Thyroid gland (tissue), 4 donors: ENCODE results near the gene RSPH9. TPM values are rescaled to one million over a fixed set of nuclear protein-coding genes. Genes with fewer than 3 reads are reported as not detected.

ENCODE experiments used
- DNase-seq, 2 donors: peaks; one replicate each; pipeline ENCODE4 v3.0.0-alpha.2; 2019
- H3K27ac ChIP-seq, 3 donors: fragments of 200-600 bp; sonication (generic); 1 replicate in 2 of 3; 2 replicates in 1 of 3; pipeline ENCODE4 v1.5.1; 2016 to 2019; ENCODE audit warnings: mild to moderate bottlenecking in 1 of 3, moderate library complexity in 1 of 3
- H3K27me3 ChIP-seq: fragments of 200-600 bp; sonication (generic); one replicate; pipeline ENCODE4 v1.5.1; 2019
- H3K36me3 ChIP-seq, 2 donors: fragments of 200-600 bp; sonication (generic); one replicate each; pipeline ENCODE4 v1.5.1; 2016 to 2019
- H3K4me1 ChIP-seq, 2 donors: fragments of 200-600 bp; sonication (generic); one replicate each; pipeline ENCODE4 v1.5.1; 2017 to 2019
- H3K4me3 ChIP-seq, 3 donors: fragments of 200-600 bp; sonication (generic); replicated peaks in 1 of 3; 1 replicate in 2 of 3; 2 replicates in 1 of 3; pipeline ENCODE4 v1.5.1; 2016; ENCODE audit warnings: mild to moderate bottlenecking in 1 of 3
- H3K9me3 ChIP-seq: fragments of 200-600 bp; sonication (generic); one replicate; pipeline ENCODE4 v1.5.1; 2017
- POLR2A ChIP-seq, 2 donors: fragments of 450-650 bp; IDR thresholded peaks; one replicate each; pipeline ENCODE4 v1.6.1; 2017; ENCODE audit warnings: antibody characterized with exemption in 2 of 2, mild to moderate bottlenecking in 2 of 2, moderate library complexity in 1 of 2
- WGBS, 2 donors: methylation state at CpG; one replicate each; pipeline ENCODE4 v1.1.5; 2017; 5-methylcytosine and 5-hydroxymethylcytosine counted together
- intact Hi-C: fragments of 100-400 bp; cut with DNase I; formaldehyde crosslinking; loops from one replicate; pipeline ENCODE4 v1.15.1; 2023
- total RNA-seq, 4 donors: library from RNA; depleted of rRNA; stranded (reverse); fragments of >200 nt; gene quantifications; one replicate each; pipeline ENCODE4 v1.2.3, GENCODE V29; 2016
- TF ChIP-seq, protein P1 (sequence below), 6 experiments: fragments of 200-600 bp in 3 of 6; fragments of 450-650 bp in 3 of 6; sonication (generic) in 3 of 6; IDR thresholded peaks; one replicate each; pipeline ENCODE4 v1.5.1; 2016 to 2019; ENCODE audit warnings: antibody characterized with exemption in 6 of 6, mild to moderate bottlenecking in 2 of 6, inconsistent platforms in 1 of 6, moderate library complexity in 1 of 6

The RSPH9 gene
- total RNA-seq, 4 donors from 2014 or later, result 0.13 TPM; not detected in 3

DNA sequence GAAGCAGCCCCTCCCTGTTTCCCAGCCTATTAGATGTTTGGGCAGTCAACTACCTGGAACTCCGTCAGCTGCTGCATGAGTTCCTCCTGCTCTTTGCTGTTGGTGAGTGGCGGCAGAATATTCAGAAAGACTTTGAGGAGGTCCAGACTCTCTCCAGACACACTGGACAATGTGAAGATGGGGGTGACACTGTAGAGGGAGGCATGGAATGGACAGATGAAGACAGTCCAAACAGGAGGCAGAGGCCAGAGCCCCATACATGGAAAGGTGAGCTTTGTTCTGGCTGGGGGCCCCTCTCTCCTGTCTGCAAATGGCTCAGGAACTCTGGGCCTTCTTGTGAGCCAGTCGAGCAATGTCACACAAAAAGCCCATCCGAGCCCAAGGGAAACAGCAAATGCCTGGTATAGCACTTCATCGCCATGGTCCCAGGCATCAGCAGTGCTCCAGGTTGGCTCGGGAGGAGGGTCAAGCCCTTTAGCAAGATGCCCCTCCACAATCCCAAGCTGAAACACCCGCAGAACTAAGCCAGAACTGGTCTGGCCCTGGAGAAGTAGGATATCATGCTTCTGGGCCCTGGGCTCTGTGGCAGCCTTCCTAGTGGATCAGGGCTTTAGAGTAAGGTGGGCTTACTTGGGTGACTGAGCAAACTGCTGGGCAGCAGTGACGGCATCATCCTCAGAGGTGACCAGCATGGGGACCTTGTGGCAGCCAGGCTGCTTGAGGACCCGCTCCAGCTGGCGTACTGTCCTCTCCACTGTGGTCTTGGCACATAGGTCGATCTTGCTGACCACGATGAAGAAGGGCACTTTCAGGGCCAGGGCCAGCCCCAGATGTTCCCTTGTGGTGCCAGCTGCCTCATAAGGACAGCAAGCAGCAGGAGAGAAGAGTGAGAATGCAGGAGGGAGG is 20.7 kb upstream of the RSPH9 start:
- no peak overlapping the region for H3K4me3 ChIP-seq
- TF ChIP-seq, protein P1, sequence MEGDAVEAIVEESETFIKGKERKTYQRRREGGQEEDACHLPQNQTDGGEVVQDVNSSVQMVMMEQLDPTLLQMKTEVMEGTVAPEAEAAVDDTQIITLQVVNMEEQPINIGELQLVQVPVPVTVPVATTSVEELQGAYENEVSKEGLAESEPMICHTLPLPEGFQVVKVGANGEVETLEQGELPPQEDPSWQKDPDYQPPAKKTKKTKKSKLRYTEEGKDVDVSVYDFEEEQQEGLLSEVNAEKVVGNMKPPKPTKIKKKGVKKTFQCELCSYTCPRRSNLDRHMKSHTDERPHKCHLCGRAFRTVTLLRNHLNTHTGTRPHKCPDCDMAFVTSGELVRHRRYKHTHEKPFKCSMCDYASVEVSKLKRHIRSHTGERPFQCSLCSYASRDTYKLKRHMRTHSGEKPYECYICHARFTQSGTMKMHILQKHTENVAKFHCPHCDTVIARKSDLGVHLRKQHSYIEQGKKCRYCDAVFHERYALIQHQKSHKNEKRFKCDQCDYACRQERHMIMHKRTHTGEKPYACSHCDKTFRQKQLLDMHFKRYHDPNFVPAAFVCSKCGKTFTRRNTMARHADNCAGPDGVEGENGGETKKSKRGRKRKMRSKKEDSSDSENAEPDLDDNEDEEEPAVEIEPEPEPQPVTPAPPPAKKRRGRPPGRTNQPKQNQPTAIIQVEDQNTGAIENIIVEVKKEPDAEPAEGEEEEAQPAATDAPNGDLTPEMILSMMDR (IDR thresholded peaks at IDR 0.05), result no peak
- TF ChIP-seq POLR2A (IDR thresholded peaks at IDR 0.05), result no peak
- peaks cover 17 to 23% of the 10 kb centered on the region in 2 donors for H3K4me1 ChIP-seq
- intact Hi-C loops, result no loop called here
- 92 to 98% methylated on average over 7 to 12 of the region's 12 CpGs for WGBS, 2 donors
- no peaks in the 10 kb centered on the region for H3K27me3 ChIP-seq
- H3K27ac ChIP-seq, result no peak overlapping the region
- peaks cover 61 to 63% of the 10 kb centered on the region in 2 donors for H3K36me3 ChIP-seq
- H3K9me3 ChIP-seq, result no peaks in the 10 kb centered on the region
- DNase-seq, result no peak

GRCh38 chr6:43624786-43625288 is 20.0 kb upstream of the RSPH9 start:
- Histone ChIP-seq H3K36me3 (peaks cover 61 to 63% of the 10 kb centered on the region in 2 donors), H3K27me3 (no peaks in the 10 kb centered on the region), H3K4me3 (no peak overlapping the region), H3K4me1 (peaks cover 17 to 23% of the 10 kb centered on the region in 2 donors), H3K27ac (no peak overlapping the region), H3K9me3 (no peaks in the 10 kb centered on the region)
- TF ChIP-seq, protein P1 (IDR thresholded peaks at IDR 0.05), result no peak
- TF ChIP-seq POLR2A (IDR thresholded peaks at IDR 0.05), result no peak
- intact Hi-C loops, result no loop called here
- WGBS, 2 donors, result 83 to 88% methylated on average over 7 of the region's 7 CpGs
- no peak for DNase-seq

DNA sequence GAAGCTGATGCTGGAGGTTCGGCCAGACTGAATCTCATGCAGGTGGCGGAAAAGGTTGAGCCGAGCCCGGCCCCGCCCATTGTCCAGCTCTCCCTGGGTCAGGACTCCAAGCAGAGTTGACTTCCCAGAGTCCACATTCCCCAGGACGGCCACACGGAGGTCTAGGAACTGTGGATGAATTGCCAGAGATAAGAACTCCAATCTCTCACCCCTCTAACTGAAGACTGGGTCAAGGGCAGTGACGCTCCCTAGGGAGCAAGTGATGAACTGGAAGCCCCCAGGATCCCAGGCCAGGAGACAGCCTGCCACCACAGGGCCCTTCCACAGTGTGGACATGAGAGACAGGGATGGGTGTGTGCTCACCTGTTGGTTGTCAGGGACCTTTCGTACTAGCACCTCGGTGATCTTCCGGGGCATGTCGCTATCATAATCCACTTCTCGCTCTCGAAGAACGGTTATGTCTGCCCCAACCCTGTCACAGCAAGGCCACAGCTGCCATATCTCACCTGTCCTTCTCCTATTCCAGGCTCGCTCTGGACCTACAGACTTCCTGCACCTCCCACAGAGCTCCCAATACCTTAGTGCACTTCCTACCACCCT is 19.3 kb upstream of the RSPH9 start:
- TF ChIP-seq POLR2A (IDR thresholded peaks at IDR 0.05), result no peak
- TF ChIP-seq, protein P1 (IDR thresholded peaks at IDR 0.05), result no peak
- no peak for DNase-seq
- WGBS, 2 donors, result 92% methylated on average over 13 to 16 of the region's 16 CpGs
- H3K27ac ChIP-seq, result peak overlapping the region in 1 of 3 donors; percentile 98
- no peaks in the 10 kb centered on the region for H3K27me3 ChIP-seq
- H3K4me3 ChIP-seq, result no peak overlapping the region
- H3K9me3 ChIP-seq, result no peaks in the 10 kb centered on the region
- peaks cover 17 to 29% of the 10 kb centered on the region in 2 donors for H3K4me1 ChIP-seq
- intact Hi-C loops, result no loop called here
- H3K36me3 ChIP-seq, result peaks cover 56 to 60% of the 10 kb centered on the region in 2 donors

GRCh38 chr6:43627008-43627825 is 17.6 kb upstream of the RSPH9 start:
- intact Hi-C loops, result no loop called here
- H3K4me1 ChIP-seq, result peaks cover 17 to 30% of the 10 kb centered on the region in 2 donors
- H3K9me3 ChIP-seq, result no peaks in the 10 kb centered on the region
- H3K27ac ChIP-seq, result peak overlapping the region; percentile 75 to 98 (median 97)
- TF ChIP-seq, protein P1 (IDR thresholded peaks at IDR 0.05), result no peak
- peak in 1 of 2 donors; percentile 61 for TF ChIP-seq POLR2A (IDR thresholded peaks at IDR 0.05)
- H3K27me3 ChIP-seq, result no peaks in the 10 kb centered on the region
- peaks cover 39 to 45% of the 10 kb centered on the region in 2 donors for H3K36me3 ChIP-seq
- peak overlapping the region in 1 of 3 donors; percentile 92 for H3K4me3 ChIP-seq
- 28 to 47% methylated on average over 5 of the region's 5 CpGs for WGBS, 2 donors
- peak; percentile 91 for DNase-seq
